ENCODE results near the gene ZNF740.

ZNF740 gene

GRCh38 chr12:53214221-53214620 is 33.7 kb downstream of the ZNF740 start:
- Histone ChIP-seq H3K36me3 (ENCODE audit: control insufficient read depth, insufficient read depth, low read length) (peaks cover 10% of the 10 kb centered on the region), H3K4me3 (replicated peaks; ENCODE audit: low read depth, low read length) (no peak overlapping the region), H3K27me3 (replicated peaks; ENCODE audit: control insufficient read depth, insufficient read depth, low read length) (no peaks in the 10 kb centered on the region)
- DNase-seq (ENCODE audit: extremely low read depth, insufficient read length) = no peak
- TF ChIP-seq, protein P1, sequence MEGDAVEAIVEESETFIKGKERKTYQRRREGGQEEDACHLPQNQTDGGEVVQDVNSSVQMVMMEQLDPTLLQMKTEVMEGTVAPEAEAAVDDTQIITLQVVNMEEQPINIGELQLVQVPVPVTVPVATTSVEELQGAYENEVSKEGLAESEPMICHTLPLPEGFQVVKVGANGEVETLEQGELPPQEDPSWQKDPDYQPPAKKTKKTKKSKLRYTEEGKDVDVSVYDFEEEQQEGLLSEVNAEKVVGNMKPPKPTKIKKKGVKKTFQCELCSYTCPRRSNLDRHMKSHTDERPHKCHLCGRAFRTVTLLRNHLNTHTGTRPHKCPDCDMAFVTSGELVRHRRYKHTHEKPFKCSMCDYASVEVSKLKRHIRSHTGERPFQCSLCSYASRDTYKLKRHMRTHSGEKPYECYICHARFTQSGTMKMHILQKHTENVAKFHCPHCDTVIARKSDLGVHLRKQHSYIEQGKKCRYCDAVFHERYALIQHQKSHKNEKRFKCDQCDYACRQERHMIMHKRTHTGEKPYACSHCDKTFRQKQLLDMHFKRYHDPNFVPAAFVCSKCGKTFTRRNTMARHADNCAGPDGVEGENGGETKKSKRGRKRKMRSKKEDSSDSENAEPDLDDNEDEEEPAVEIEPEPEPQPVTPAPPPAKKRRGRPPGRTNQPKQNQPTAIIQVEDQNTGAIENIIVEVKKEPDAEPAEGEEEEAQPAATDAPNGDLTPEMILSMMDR (IDR thresholded peaks at IDR 0.05; ENCODE audit: insufficient read depth, low read length, poor library complexity, severe bottlenecking) = no peak

GRCh38 chr12:53214687-53215455 is 34.3 kb downstream of the ZNF740 start:
- no peak overlapping the region for H3K4me3 ChIP-seq (replicated peaks; ENCODE audit: low read depth, low read length)
- TF ChIP-seq, protein P1 (IDR thresholded peaks at IDR 0.05; ENCODE audit: insufficient read depth, low read length, poor library complexity, severe bottlenecking) = no peak
- no peaks in the 10 kb centered on the region for H3K27me3 ChIP-seq (replicated peaks; ENCODE audit: control insufficient read depth, insufficient read depth, low read length)
- DNase-seq (ENCODE audit: extremely low read depth, insufficient read length) = no peak
- H3K36me3 ChIP-seq (ENCODE audit: control insufficient read depth, insufficient read depth, low read length) = peaks cover 10% of the 10 kb centered on the region

DNA sequence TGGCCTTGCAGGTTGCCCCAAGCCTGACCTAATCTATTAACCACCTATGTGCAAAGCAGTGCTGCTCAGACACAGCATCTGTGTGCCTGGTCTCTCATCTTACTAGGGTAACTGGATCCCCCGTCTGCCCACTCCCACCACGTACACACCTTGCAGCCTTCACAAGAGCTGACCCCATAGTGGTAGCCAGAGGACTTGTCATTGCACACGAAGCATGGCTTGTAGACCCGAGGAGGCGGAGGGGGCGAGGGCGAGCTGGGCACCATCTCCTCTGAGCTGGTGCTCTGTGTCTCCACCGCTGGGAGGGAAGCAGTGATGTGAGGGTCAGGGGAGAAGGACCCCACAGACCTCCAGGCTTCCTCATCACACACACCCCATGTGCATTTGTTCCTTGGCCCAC is 35.0 kb downstream of the ZNF740 start:
- peaks cover 10% of the 10 kb centered on the region for H3K36me3 ChIP-seq (ENCODE audit: control insufficient read depth, insufficient read depth, low read length)
- no peak for DNase-seq (ENCODE audit: extremely low read depth, insufficient read length)
- no peak overlapping the region for H3K4me3 ChIP-seq (replicated peaks; ENCODE audit: low read depth, low read length)
- TF ChIP-seq, protein P1 (IDR thresholded peaks at IDR 0.05; ENCODE audit: insufficient read depth, low read length, poor library complexity, severe bottlenecking) = no peak
- H3K27me3 ChIP-seq (replicated peaks; ENCODE audit: control insufficient read depth, insufficient read depth, low read length) = no peaks in the 10 kb centered on the region

- no peak for DNase-seq (ENCODE audit: extremely low read depth, insufficient read length)
- peaks cover 5% of the 10 kb centered on the region for H3K36me3 ChIP-seq (ENCODE audit: control insufficient read depth, insufficient read depth, low read length)
- H3K27me3 ChIP-seq (replicated peaks; ENCODE audit: control insufficient read depth, insufficient read depth, low read length) = no peaks in the 10 kb centered on the region
- H3K4me3 ChIP-seq (replicated peaks; ENCODE audit: low read depth, low read length) = no peak overlapping the region
- TF ChIP-seq, protein P1 (IDR thresholded peaks at IDR 0.05; ENCODE audit: insufficient read depth, low read length, poor library complexity, severe bottlenecking) = no peak
Measured at GRCh38 chr12:53217051-53217930, 36.8 kb downstream of the ZNF740 start.

DNA sequence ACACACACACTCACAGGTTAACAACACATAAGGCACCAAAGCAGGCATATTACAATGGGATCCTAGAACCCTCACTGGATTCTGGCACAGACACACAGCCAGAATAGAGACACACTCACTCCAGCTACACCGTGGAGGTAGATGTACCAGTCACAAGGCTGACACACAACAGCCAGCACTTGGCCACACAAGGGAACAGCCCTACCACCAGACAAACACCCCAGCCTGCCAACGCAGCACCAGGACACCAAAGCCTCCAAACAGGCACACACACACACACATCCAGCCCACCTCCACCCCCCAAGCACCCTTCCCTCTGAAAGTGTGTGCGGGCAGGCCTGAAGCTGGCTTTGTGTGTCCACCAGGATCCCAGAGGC is 37.4 kb downstream of the ZNF740 start:
- TF ChIP-seq, protein P1 (IDR thresholded peaks at IDR 0.05; ENCODE audit: insufficient read depth, low read length, poor library complexity, severe bottlenecking) = no peak
- Histone ChIP-seq H3K27me3 (replicated peaks; ENCODE audit: control insufficient read depth, insufficient read depth, low read length) (no peaks in the 10 kb centered on the region), H3K4me3 (replicated peaks; ENCODE audit: low read depth, low read length) (no peak overlapping the region), H3K36me3 (ENCODE audit: control insufficient read depth, insufficient read depth, low read length) (peaks cover 5% of the 10 kb centered on the region)
- DNase-seq (ENCODE audit: extremely low read depth, insufficient read length) = no peak

Data from GM06990 (cell line).